GM19452 (cell line): ENCODE data around the gene GYG2.
"Not testable (repeated sequence)": the region's sequence is repeated elsewhere in the genome, so short reads cannot be mapped to it uniquely, and the experiment has no call there.

ENCODE experiments used
- ATAC-seq: cut with Tn5 transposase; IDR thresholded peaks from one replicate; pipeline ENCODE4 v1.9.1; 2021; ENCODE audit not compliant: unreplicated experiment

Gene GYG2

GRCh38 chrX:2901367-2902036 is 72.8 kb downstream of the GYG2 start:
- no peak for ATAC-seq

- no peak for ATAC-seq
These were observed 74.1 kb downstream of the GYG2 start for GRCh38 chrX:2902841-2903240.

GRCh38 chrX:2903366-2903765 is 74.6 kb downstream of the GYG2 start:
- ATAC-seq, result no peak

- no peak for ATAC-seq
These were observed 78.6 kb downstream of the GYG2 start for GRCh38 chrX:2907295-2907694.

- no peak for ATAC-seq
These were observed 79.5 kb downstream of the GYG2 start for GRCh38 chrX:2908125-2908685.

- ATAC-seq, result no peak
These were observed 81.4 kb downstream of the GYG2 start for GRCh38 chrX:2910109-2910508.

- ATAC-seq, result no peak
These were observed 84.4 kb downstream of the GYG2 start for GRCh38 chrX:2913118-2913517.

GRCh38 chrX:2917767-2918166 is 89.0 kb downstream of the GYG2 start:
- no peak for ATAC-seq

- ATAC-seq, result no peak
These were observed 92.5 kb downstream of the GYG2 start for GRCh38 chrX:2921193-2921592.

GRCh38 chrX:2921750-2922149 is 93.0 kb downstream of the GYG2 start:
- no peak for ATAC-seq

- ATAC-seq, result no peak
These were observed 95.4 kb downstream of the GYG2 start for GRCh38 chrX:2924151-2924550.

GRCh38 chrX:2926255-2926654 is 97.5 kb downstream of the GYG2 start:
- not testable (repeated sequence) for ATAC-seq

GRCh38 chrX:2926664-2927275 is 98.0 kb downstream of the GYG2 start:
- ATAC-seq, result no peak

- ATAC-seq, result no peak
These were observed 99.5 kb downstream of the GYG2 start for GRCh38 chrX:2928191-2928582.

- peak; percentile 86 for ATAC-seq
These were observed 100.1 kb downstream of the GYG2 start, which contains the start of gene ARSD for GRCh38 chrX:2928583-2929434. TSS of gene ARSD (minus strand) at chrX:2929339. CDS start at chrX:2929275, 64 bp downstream.

GRCh38 chrX:2931155-2931554 is 102.4 kb downstream of the GYG2 start:
- no peak for ATAC-seq

- ATAC-seq, result no peak
These were observed 102.9 kb downstream of the GYG2 start for GRCh38 chrX:2931612-2932011.
